Endothelial cell of umbilical vein (primary cell): Measurements from ENCODE around the gene SYCP2.

Experiments used
- CTCF ChIP-seq, 2 donors: IDR thresholded peaks; 1 replicate in 1 of 2; 2 replicates in 1 of 2; pipeline ENCODE4 v1.5.1; 2011; ENCODE audit warnings: low read length in 2 of 2, mild to moderate bottlenecking in 2 of 2, moderate library complexity in 2 of 2, control low read depth in 1 of 2, inconsistent platforms in 1 of 2, low read depth in 1 of 2; ENCODE audit not compliant: insufficient read depth in 1 of 2; ENCODE audit errors: extremely low read depth in 1 of 2
- EZH2 ChIP-seq: IDR thresholded peaks from 2 replicates; pipeline ENCODE4 v1.6.1; 2012; ENCODE audit warnings: borderline replicate concordance, low read depth, mild to moderate bottlenecking, moderate library complexity, low read length, inconsistent platforms; ENCODE audit not compliant: severe bottlenecking
- POLR2A ChIP-seq: IDR thresholded peaks from 2 replicates; pipeline ENCODE4 v1.6.1; 2012; ENCODE audit warnings: low read depth, mild to moderate bottlenecking, control low read depth, low read length
- POLR2AphosphoS5 ChIP-seq: IDR thresholded peaks from 2 replicates; pipeline ENCODE4 v1.6.1; 2012; ENCODE audit warnings: low read depth, mild to moderate bottlenecking, control low read depth, low read length, moderate library complexity; ENCODE audit not compliant: insufficient read depth

GRCh38 chr20:59931511-59932312 is 1.7 kb downstream of the SYCP2 start:
- TF ChIP-seq CTCF (IDR thresholded peaks at IDR 0.05; ENCODE audit: extremely low read depth in 1 of 2, insufficient read depth in 1 of 2, low read depth in 1 of 2, low read length in 2 of 2) (no peak), POLR2AphosphoS5 (no peak), EZH2 (no peak), POLR2A (no peak)
